ENCODE measurements around the gene TSHB.

DNA sequence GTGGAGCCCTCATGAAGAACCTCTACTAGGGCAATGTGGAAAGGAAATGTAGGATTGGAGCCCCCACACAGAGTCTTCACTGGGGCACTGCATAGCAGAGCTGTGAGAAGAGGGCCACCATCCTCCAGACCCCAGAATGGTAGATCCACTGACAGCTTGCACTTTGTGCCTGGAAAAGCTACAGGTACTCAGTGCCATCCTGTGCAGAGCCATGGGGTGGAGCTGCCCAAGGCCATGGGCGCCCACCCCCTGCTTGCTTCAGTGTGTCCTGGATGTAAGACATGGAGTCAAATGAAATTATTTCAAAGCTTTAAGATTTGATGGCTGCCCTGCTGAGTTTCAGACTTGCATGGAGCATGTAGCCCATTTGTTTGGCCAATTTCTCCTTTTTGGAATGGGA, 17.2 kb upstream of the TSHB start:
- TF ChIP-seq, protein P1, sequence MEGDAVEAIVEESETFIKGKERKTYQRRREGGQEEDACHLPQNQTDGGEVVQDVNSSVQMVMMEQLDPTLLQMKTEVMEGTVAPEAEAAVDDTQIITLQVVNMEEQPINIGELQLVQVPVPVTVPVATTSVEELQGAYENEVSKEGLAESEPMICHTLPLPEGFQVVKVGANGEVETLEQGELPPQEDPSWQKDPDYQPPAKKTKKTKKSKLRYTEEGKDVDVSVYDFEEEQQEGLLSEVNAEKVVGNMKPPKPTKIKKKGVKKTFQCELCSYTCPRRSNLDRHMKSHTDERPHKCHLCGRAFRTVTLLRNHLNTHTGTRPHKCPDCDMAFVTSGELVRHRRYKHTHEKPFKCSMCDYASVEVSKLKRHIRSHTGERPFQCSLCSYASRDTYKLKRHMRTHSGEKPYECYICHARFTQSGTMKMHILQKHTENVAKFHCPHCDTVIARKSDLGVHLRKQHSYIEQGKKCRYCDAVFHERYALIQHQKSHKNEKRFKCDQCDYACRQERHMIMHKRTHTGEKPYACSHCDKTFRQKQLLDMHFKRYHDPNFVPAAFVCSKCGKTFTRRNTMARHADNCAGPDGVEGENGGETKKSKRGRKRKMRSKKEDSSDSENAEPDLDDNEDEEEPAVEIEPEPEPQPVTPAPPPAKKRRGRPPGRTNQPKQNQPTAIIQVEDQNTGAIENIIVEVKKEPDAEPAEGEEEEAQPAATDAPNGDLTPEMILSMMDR (IDR thresholded peaks at IDR 0.05): no peak
- TF ChIP-seq POLR2A (IDR thresholded peaks at IDR 0.05): no peak
